Colon (tissue), 2 donors: Measurements from ENCODE around the gene MMP26.

Experiments used
- FAIRE-seq: peaks from 2 replicates; lab custom pipeline; 2012; peaks lifted over from hg19 to GRCh38; lab: Jason Lieb, UNC
- donor health status: control.
- donor health status: control.

The MMP26 gene

GRCh38 chr11:4704054-4704789, at the start of gene MMP26:
Gene MMP26 (plus strand): TSS chr11:4704784.
- FAIRE-seq = no peak

- no peak for FAIRE-seq
Measured at GRCh38 chr11:4658629-4659445, 45.7 kb upstream of the MMP26 start.

- FAIRE-seq = no peak
Measured at GRCh38 chr11:4662876-4663275, 41.7 kb upstream of the MMP26 start.

- no peak for FAIRE-seq
Measured at GRCh38 chr11:4664183-4664582, 40.4 kb upstream of the MMP26 start.

- no peak for FAIRE-seq
Measured at GRCh38 chr11:4664786-4665185, 39.8 kb upstream of the MMP26 start.

- FAIRE-seq = no peak
Measured at GRCh38 chr11:4665424-4665823, 39.2 kb upstream of the MMP26 start.

- FAIRE-seq = no peak
Measured at GRCh38 chr11:4671741-4672140, 32.8 kb upstream of the MMP26 start.

GRCh38 chr11:4672470-4672869, 32.1 kb upstream of the MMP26 start:
- no peak for FAIRE-seq

- FAIRE-seq = no peak
Measured at GRCh38 chr11:4673781-4674180, 30.8 kb upstream of the MMP26 start.

- no peak for FAIRE-seq
Measured at GRCh38 chr11:4677948-4678347, 26.6 kb upstream of the MMP26 start.

- FAIRE-seq = no peak
Measured at GRCh38 chr11:4680341-4680740, 24.2 kb upstream of the MMP26 start.

GRCh38 chr11:4682623-4683419, 21.8 kb upstream of the MMP26 start:
- no peak for FAIRE-seq

- FAIRE-seq = no peak
Measured at GRCh38 chr11:4684631-4685285, 19.8 kb upstream of the MMP26 start.

GRCh38 chr11:4695442-4695841, 9.1 kb upstream of the MMP26 start:
- no peak for FAIRE-seq

GRCh38 chr11:4697585-4697984, 7.0 kb upstream of the MMP26 start, which contains the start of gene OR51E2:
Gene OR51E2 (minus strand): TSS chr11:4697853. CDS start chr11:4682711, 15,142 bp downstream.
- FAIRE-seq = no peak

- FAIRE-seq = no peak
Measured at GRCh38 chr11:4699697-4700435, 4.7 kb upstream of the MMP26 start.

- no peak for FAIRE-seq
Measured at GRCh38 chr11:4700436-4700820, 4.2 kb upstream of the MMP26 start.

GRCh38 chr11:4704790-4705334, 278 bp downstream of the MMP26 start:
- no peak for FAIRE-seq

GRCh38 chr11:4713241-4713640, 8.7 kb downstream of the MMP26 start:
- no peak for FAIRE-seq

GRCh38 chr11:4714300-4714699, 9.7 kb downstream of the MMP26 start:
- no peak for FAIRE-seq
